ENCODE results near the gene KMT5C. TPM values are rescaled to one million over a fixed set of nuclear protein-coding genes. Genes with fewer than 3 reads are reported as not detected.

The KMT5C gene
- total RNA-seq, 3 donors from 2014 or later (not counting 1 experiment from before 2014, with no cell fraction given): 44.5 to 147 (median 46.8) TPM

DNA sequence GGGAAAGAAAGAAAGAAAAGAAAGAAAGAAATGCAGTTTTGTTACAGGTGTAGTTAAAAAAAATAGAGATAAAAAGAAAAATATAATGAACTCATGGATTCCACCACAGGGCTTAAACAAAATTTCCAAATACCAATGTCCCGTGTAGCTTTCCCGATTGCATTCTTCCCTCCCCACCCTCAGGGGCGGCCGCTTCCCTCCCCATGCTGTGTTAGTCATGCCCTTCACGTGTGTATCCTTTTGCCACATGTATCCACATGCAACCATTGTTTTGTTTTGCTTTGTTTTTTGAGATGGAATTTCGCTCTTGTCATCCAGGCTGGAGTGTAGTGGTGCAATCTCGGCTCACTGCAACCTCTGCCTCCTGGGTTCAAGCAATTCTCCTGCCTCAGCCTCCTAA is 3.6 kb upstream of the KMT5C start:
- WGBS (ENCODE audit: insufficient coverage): 95% methylated on average over 6 of the region's 7 CpGs
- peak overlapping the region in 1 of 2 donors; percentile 70 for H3K27ac Mint-ChIP-seq
- no peak overlapping the region for H3K4me3 Mint-ChIP-seq
- peaks cover 0 to 9% of the 10 kb centered on the region in 2 donors for H3K27me3 Mint-ChIP-seq (ENCODE audit: low read depth in 2 of 2)
- H3K4me3 ChIP-seq (ENCODE audit: low read length): no peak overlapping the region
- no peaks in the 10 kb centered on the region for H3K9me3 Mint-ChIP-seq
- peaks cover 2% of the 10 kb centered on the region for H3K27me3 ChIP-seq (ENCODE audit: control insufficient read depth, insufficient read depth, low read length)
- H3K4me1 Mint-ChIP-seq: peaks cover 13 to 27% of the 10 kb centered on the region in 2 donors
- intact Hi-C loops (cut with micrococcal nuclease): no loop called here
- H3K36me3 Mint-ChIP-seq: no peaks in the 10 kb centered on the region
- no peaks in the 10 kb centered on the region for H3K9me3 ChIP-seq (ENCODE audit: control insufficient read depth, insufficient read depth, low read length)
- TF ChIP-seq, protein P1, sequence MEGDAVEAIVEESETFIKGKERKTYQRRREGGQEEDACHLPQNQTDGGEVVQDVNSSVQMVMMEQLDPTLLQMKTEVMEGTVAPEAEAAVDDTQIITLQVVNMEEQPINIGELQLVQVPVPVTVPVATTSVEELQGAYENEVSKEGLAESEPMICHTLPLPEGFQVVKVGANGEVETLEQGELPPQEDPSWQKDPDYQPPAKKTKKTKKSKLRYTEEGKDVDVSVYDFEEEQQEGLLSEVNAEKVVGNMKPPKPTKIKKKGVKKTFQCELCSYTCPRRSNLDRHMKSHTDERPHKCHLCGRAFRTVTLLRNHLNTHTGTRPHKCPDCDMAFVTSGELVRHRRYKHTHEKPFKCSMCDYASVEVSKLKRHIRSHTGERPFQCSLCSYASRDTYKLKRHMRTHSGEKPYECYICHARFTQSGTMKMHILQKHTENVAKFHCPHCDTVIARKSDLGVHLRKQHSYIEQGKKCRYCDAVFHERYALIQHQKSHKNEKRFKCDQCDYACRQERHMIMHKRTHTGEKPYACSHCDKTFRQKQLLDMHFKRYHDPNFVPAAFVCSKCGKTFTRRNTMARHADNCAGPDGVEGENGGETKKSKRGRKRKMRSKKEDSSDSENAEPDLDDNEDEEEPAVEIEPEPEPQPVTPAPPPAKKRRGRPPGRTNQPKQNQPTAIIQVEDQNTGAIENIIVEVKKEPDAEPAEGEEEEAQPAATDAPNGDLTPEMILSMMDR (IDR thresholded peaks at IDR 0.05): no peak
- no peak for ATAC-seq
- no peak for DNase-seq
- H3K36me3 ChIP-seq (ENCODE audit: control insufficient read depth, insufficient read depth, low read length): no peaks in the 10 kb centered on the region
- peaks cover 24% of the 10 kb centered on the region for H3K4me1 ChIP-seq (ENCODE audit: control insufficient read depth, insufficient read depth, low read length)
- H3K27ac ChIP-seq (ENCODE audit: low read length): no peak overlapping the region

DNA sequence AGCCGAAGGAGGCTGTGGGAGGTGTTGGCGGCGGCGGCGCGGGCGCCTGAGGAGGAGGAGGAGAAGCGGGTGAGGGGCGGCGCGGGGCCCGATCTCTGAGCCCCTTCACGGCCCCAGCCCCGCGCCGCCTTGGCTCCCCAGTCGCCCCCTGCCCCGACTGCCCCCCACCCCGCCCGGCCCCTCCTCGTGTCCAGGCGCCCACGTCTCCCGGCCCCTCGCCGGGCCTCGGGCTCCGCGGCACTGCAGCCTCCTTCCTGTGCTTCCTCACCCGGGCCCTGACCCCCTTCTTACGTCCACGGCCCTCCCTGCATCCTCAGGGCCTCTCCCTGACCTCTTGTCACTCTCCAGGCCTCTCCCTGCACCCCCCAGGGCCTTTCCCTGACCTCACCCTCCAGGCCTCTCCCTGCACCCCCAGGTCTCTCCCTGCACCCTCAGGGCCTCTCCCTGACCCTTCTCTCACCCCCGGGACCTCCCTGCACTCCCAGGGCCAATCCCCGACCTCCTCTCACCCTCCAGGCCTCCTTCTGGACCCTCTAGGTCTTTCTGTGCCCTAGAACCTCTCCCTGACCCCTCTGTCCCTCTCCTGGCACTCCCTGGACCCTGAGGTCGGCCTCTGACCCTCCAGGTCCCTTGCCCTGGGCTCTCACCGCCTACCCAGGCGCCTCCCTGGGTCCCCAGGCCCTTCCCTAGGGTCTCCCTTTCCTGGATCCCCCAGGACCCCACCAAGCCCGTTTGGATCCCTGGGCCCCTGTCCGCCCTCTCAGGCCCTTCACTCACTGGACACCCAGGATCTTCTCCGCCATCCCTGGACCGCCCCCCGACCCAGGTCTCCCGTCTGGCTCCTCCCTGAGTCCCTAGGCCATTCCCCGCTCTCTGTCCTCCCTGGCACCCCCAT is 460 bp downstream of the KMT5C start:
- DNase-seq (peak; percentile 53 to 58), ATAC-seq (peak in 1 of 3 donors; percentile 1)
- peak overlapping the region; percentile 86 for H3K27ac ChIP-seq (ENCODE audit: low read length)
- H3K9me3 ChIP-seq (ENCODE audit: control insufficient read depth, insufficient read depth, low read length): no peaks in the 10 kb centered on the region
- Mint-ChIP-seq H3K4me1 (peaks cover 18 to 37% of the 10 kb centered on the region in 2 donors), H3K36me3 (no peaks in the 10 kb centered on the region), H3K9me3 (no peaks in the 10 kb centered on the region), H3K4me3 (peak overlapping the region; percentile 94), H3K27me3 (ENCODE audit: low read depth in 2 of 2) (peaks cover 0 to 9% of the 10 kb centered on the region in 2 donors), H3K27ac (peak overlapping the region; percentile 96 to 99)
- peak overlapping the region; percentile 57 for H3K4me3 ChIP-seq (ENCODE audit: low read length)
- peaks cover 4% of the 10 kb centered on the region for H3K36me3 ChIP-seq (ENCODE audit: control insufficient read depth, insufficient read depth, low read length)
- H3K4me1 ChIP-seq (ENCODE audit: control insufficient read depth, insufficient read depth, low read length): peaks cover 31% of the 10 kb centered on the region
- 5% methylated on average over 44 of the region's 44 CpGs for WGBS (ENCODE audit: insufficient coverage)
- intact Hi-C loops (cut with micrococcal nuclease): loop anchor here (1.0 to 2.0 kb wide), 4 partner anchors 39 to 81 kb away; partner anchors contain the start of genes PPP6R1 and RPL28
- TF ChIP-seq, protein P1 (IDR thresholded peaks at IDR 0.05): no peak
- H3K27me3 ChIP-seq (ENCODE audit: control insufficient read depth, insufficient read depth, low read length): no peaks in the 10 kb centered on the region

DNA sequence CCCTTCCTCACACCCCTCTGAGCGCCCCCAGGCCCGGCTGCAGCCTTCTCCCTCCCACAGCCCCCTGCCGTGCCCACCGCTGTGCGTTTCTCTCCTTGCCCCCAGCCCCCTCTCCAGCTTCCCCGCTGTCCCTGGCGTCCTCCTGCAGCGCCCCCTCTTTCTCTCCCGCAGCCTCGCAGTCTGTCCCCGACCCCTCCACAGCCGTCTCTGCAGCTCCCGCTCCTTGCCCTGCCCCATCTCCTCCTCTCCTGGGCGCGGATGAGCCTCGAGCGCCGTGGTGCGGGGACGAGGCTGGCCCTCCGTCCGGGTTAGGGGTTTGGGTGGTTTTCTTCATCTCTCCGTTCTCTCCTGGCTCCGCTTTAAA is 1.1 kb downstream of the KMT5C start:
- H3K4me3 Mint-ChIP-seq: peak overlapping the region; percentile 84
- H3K27ac Mint-ChIP-seq: peak overlapping the region; percentile 96 to 99
- peaks cover 18 to 41% of the 10 kb centered on the region in 2 donors for H3K4me1 Mint-ChIP-seq
- H3K27me3 Mint-ChIP-seq (ENCODE audit: low read depth in 2 of 2): peaks cover 0 to 8% of the 10 kb centered on the region in 2 donors
- WGBS (ENCODE audit: insufficient coverage): 5% methylated on average over 21 of the region's 24 CpGs
- H3K36me3 Mint-ChIP-seq: no peaks in the 10 kb centered on the region
- ATAC-seq (no peak), DNase-seq (peak in 1 of 2 donors; percentile 49)
- Histone ChIP-seq H3K9me3 (ENCODE audit: control insufficient read depth, insufficient read depth, low read length) (no peaks in the 10 kb centered on the region), H3K27ac (ENCODE audit: low read length) (no peak overlapping the region), H3K4me3 (ENCODE audit: low read length) (no peak overlapping the region), H3K4me1 (ENCODE audit: control insufficient read depth, insufficient read depth, low read length) (peaks cover 31% of the 10 kb centered on the region), H3K36me3 (ENCODE audit: control insufficient read depth, insufficient read depth, low read length) (peaks cover 4% of the 10 kb centered on the region), H3K27me3 (ENCODE audit: control insufficient read depth, insufficient read depth, low read length) (no peaks in the 10 kb centered on the region)
- intact Hi-C loops (cut with micrococcal nuclease): no loop called here
- TF ChIP-seq, protein P1 (IDR thresholded peaks at IDR 0.05): no peak
- H3K9me3 Mint-ChIP-seq: no peaks in the 10 kb centered on the region

Data from natural killer cell (primary cell).